HG02973 (cell line): Measurements from ENCODE around the gene AK5.

Experiments
- ATAC-seq: cut with Tn5 transposase; IDR thresholded peaks from one replicate; pipeline ENCODE4 v1.9.1; 2021; ENCODE audit warnings: moderate library complexity; ENCODE audit not compliant: unreplicated experiment

The AK5 gene

GRCh38 chr1:77281491-77282186, at the start of gene AK5:
Gene AK5, plus strand, starts transcription at chr1:77282019. Its CDS starts 295 bp downstream, at chr1:77282314.
- peak; percentile 55 for ATAC-seq

- no peak for ATAC-seq
These were observed 49.0 kb upstream of the AK5 start for GRCh38 chr1:77232829-77233228.

- ATAC-seq, result no peak
These were observed 47.7 kb upstream of the AK5 start for GRCh38 chr1:77234096-77234495.

GRCh38 chr1:77234943-77235342, 46.9 kb upstream of the AK5 start:
- ATAC-seq, result no peak

GRCh38 chr1:77238462-77238861, 43.4 kb upstream of the AK5 start:
- no peak for ATAC-seq

GRCh38 chr1:77239311-77239710, 42.5 kb upstream of the AK5 start:
- ATAC-seq, result no peak

GRCh38 chr1:77245830-77246229, 36.0 kb upstream of the AK5 start:
- ATAC-seq, result no peak

GRCh38 chr1:77250126-77250525, 31.7 kb upstream of the AK5 start:
- ATAC-seq, result no peak

- no peak for ATAC-seq
These were observed 28.6 kb upstream of the AK5 start for GRCh38 chr1:77253211-77253610.

GRCh38 chr1:77263708-77264107, 18.1 kb upstream of the AK5 start:
- ATAC-seq, result no peak

GRCh38 chr1:77265180-77265579, 16.6 kb upstream of the AK5 start:
- ATAC-seq, result no peak

GRCh38 chr1:77267035-77267434, 14.8 kb upstream of the AK5 start:
- no peak for ATAC-seq

- ATAC-seq, result no peak
These were observed 9.8 kb upstream of the AK5 start for GRCh38 chr1:77271852-77272580.

GRCh38 chr1:77273891-77274290, 7.9 kb upstream of the AK5 start:
- no peak for ATAC-seq

- no peak for ATAC-seq
These were observed 6.6 kb upstream of the AK5 start for GRCh38 chr1:77275194-77275593.

- ATAC-seq, result no peak
These were observed 4.9 kb upstream of the AK5 start for GRCh38 chr1:77276941-77277340.

- no peak for ATAC-seq
These were observed 1.9 kb upstream of the AK5 start for GRCh38 chr1:77279929-77280328.

GRCh38 chr1:77280962-77281361, 857 bp upstream of the AK5 start:
- ATAC-seq, result no peak

- peak; percentile 33 for ATAC-seq
These were observed 507 bp downstream of the AK5 start for GRCh38 chr1:77282187-77282865.

- ATAC-seq, result no peak
These were observed 1.2 kb downstream of the AK5 start for GRCh38 chr1:77282866-77283539.

GRCh38 chr1:77283701-77284425, 2.0 kb downstream of the AK5 start:
- no peak for ATAC-seq
